ENCODE measurements around the gene TSPAN19.

Gene TSPAN19

DNA sequence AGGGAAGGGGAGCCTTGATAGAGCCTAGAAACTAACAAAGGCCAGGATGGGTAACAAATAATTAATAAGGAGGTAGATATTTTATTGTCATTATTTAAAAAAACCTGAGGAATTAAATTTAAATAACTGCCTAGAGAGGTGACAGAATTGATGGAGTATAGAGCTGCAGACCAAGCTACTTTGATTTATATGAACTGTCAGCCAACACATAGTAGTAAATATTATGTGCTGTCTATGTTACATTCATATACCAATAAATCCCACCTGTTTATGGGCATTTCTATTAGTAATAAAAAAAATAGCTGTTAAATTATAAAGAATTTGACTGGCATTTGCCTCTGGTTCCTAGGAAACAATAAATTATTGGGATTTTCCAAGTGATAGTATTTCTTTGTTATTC is 37.7 kb downstream of the TSPAN19 start:
- no peak for DNase-seq

GRCh38 chr12:84996759-84997158 is 39.3 kb downstream of the TSPAN19 start:
- DNase-seq = no peak

DNA sequence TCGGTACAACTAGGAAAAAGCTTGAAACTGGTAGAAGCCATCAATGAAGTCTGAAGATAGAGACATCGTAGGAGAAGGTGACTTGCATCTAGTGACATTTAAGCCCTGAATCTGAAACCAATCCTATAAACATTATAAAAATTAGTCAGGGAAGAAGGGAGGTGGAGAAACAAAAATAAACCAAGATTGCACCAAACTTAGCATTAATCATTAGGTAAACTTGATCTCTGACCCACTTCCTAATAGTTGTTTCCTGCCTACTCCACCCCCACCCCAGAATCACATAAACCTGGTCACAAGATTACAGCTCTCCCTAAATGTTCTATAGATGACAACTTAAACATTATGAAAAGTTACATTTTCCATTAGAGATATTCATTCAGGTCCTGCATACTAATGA is 40.4 kb downstream of the TSPAN19 start:
- DNase-seq = no peak

DNA sequence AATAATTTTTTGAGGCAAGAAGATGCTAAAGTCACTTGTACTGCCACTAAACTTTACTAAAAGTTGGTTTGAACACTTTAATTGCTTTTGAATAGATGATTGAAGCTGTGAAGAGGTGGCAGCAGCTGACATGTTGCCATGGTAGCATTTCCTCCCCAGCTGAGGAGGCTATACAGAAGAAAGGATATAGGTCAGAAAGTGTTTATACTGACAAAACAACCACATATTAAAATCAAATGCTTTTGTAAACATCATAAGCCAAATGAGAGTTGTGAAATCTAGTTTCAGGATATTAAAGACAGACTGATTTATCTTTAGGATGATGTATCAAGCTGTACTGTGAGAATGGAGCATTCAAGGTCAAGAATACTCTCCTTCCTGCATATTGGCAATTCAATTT is 41.7 kb downstream of the TSPAN19 start:
- no peak for DNase-seq

DNA sequence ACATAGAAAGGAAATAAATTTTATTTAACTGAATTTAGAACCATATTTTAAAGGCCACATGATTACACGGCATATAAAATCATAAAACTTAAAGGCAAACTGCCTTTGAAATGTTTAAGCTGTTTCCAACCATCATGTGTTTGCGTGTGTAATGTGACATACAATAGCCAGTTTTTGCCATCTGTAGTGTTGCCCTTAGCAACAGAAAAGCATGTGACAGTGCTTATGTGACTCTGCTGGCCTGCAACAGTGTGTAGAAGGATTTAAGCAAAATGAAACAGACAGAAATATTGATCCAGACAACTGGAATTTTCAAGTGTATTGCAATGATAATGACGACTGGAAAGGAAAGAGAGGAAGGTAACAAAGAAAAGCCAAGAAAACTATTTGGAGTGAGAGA is 49.5 kb downstream of the TSPAN19 start:
- no peak for DNase-seq

DNA sequence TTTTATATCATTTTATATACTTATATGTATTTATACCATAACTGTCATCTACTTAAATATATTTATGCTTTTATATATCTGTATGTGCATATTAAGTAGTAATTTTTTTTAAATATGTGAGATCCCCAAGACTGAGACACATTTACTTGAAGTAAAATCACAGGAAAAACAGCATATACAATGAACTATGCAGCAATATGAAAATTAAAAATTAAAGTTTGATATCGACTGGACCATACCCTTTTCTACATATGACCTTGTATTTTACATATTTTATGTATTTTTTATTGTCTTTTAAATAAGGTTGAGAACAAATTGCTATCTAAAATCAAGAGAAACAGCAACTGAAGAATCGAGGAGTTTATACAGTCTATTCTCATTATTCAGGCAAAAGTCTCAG is 50.0 kb downstream of the TSPAN19 start:
- no peak for DNase-seq

GRCh38 chr12:84983289-84983688 is 52.8 kb downstream of the TSPAN19 start:
- no peak for DNase-seq

- DNase-seq = no peak
These were observed 53.2 kb downstream of the TSPAN19 start for GRCh38 chr12:84982888-84983287.

GRCh38 chr12:84978921-84979320 is 57.2 kb downstream of the TSPAN19 start:
- no peak for DNase-seq

DNA sequence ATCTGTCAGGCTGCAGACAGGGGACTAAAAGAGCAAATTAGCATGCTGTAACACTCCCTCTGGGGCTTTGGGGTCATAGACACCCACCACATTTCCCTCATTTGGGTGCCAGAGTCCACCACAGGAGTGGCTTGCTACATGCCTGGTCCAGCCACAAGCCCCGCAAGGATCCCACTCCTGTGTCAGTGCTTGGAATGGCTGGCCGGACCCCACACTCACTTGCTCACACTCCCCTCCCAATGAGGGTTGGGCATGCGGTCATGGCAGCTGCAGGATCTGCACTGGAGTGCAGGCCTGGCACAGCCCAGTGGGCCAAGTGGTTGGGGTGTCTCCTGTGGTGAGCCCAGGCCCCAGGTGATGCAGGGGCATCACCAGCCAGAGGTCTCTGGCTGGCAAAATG is 59.9 kb downstream of the TSPAN19 start:
- DNase-seq = no peak

DNA sequence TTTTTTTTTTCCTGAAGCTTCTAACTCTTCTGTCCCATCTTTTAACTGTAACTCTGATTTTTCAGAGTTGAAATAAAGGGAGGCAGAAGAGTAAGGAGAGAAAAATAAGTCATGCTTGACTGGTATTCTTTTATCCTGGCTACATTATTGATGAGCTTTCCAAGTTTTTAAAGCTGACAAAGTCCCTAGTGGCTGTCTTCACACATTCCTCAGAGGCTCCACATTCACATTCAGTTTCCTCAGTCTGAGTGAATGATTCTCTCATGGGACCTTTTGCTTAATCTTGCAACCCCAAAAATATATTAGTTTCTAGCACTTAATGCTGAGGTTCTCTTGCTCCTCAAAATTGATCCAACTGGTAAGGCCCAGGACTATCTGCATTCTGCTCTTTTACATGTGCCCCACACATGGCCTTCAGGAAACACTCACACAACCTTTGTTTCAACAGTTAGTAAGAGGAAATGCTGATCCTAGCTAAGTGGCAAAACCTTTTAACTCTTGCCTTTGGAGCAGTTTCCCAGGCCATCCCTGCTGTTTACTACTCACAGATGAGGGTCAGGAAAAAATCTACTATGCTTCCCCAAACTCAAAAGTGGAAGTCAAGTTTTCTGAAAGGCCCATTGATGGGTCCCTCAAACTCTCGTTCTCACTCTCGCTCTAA is 61.8 kb downstream of the TSPAN19 start:
- DNase-seq = no peak

- DNase-seq = no peak
These were observed 63.1 kb downstream of the TSPAN19 start for GRCh38 chr12:84973026-84973425.

GRCh38 chr12:84969226-84969625 is 66.9 kb downstream of the TSPAN19 start:
- DNase-seq = no peak
